SKM-1 (cell line): ENCODE data around the gene RGS14.
A peak's percentile ranks its signal among the peaks of the same experiment; 100 is the strongest.

Experiments
- DNase-seq: peaks from one replicate; lab custom pipeline; 2025; ENCODE audit not compliant: unreplicated experiment; lab: John Stamatoyannopoulos, UW

The RGS14 gene, protein sequence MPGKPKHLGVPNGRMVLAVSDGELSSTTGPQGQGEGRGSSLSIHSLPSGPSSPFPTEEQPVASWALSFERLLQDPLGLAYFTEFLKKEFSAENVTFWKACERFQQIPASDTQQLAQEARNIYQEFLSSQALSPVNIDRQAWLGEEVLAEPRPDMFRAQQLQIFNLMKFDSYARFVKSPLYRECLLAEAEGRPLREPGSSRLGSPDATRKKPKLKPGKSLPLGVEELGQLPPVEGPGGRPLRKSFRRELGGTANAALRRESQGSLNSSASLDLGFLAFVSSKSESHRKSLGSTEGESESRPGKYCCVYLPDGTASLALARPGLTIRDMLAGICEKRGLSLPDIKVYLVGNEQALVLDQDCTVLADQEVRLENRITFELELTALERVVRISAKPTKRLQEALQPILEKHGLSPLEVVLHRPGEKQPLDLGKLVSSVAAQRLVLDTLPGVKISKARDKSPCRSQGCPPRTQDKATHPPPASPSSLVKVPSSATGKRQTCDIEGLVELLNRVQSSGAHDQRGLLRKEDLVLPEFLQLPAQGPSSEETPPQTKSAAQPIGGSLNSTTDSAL

DNA sequence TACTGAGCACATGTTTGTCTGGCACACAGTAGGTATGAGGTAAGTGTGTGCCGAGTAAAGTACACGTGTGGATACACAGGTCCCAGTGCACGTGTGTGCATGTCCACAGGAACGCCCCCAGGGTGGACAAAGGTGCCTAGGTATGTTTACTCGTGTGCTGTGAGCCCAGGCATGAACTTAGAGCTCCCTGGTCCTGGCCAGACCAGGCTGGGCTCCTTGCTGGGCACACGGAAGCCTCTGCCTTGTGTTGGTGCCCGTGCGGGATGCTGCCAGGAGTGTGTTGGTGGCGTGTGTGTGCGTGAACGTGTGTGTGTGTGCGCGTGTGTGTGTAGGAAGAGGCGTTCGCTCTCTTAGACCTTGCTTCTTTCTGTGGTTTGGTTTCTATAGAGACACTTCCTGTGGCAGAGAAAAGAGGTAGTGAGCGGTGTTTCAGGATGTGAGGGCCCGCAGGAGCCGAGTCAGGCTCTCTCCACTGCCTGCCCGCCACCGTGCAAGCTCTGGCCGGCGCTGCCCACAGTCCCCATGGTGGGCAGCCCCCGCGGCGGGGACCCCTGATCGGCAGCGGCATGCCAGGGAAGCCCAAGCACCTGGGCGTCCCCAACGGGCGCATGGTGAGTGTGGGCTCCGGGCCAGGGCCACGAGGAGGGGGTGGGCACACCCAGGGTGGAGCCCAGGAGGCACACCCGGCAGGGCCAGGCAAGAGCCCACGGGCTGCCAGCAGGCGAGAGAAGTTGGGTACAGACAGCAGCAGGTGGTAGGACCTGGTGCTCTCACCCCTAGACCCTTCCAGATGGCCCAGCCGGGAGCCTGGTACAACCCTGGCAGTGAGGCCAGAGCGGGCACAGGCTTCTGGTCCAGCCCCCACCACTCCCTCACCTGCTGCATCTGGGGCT, at the start of gene RGS14:
TSS of gene RGS14 (plus strand) at position 466 of the 893 bp plus-strand sequence. CDS start at position 567, 101 bp downstream.
- DNase-seq: peak; percentile 93

DNA sequence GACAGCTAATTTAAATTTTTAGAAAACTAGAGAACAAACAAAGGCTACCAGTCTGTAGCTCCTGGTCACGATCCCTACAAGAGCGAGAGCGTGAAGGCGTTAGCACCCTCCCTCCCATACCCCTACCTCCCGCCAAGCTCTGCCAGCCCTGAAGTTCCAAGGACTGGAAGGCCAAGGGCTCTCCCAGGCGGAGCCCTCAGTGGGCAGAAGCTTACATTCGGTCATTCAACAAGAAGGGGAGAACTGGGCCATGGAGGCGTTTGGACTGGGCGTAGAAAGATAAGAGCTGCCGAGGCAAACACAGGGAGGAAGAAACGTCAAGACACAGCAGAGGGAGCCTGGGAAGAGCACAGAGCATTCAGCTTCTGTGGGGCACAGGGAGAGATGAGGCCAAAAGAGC, 49.0 kb upstream of the RGS14 start:
- no peak for DNase-seq

DNA sequence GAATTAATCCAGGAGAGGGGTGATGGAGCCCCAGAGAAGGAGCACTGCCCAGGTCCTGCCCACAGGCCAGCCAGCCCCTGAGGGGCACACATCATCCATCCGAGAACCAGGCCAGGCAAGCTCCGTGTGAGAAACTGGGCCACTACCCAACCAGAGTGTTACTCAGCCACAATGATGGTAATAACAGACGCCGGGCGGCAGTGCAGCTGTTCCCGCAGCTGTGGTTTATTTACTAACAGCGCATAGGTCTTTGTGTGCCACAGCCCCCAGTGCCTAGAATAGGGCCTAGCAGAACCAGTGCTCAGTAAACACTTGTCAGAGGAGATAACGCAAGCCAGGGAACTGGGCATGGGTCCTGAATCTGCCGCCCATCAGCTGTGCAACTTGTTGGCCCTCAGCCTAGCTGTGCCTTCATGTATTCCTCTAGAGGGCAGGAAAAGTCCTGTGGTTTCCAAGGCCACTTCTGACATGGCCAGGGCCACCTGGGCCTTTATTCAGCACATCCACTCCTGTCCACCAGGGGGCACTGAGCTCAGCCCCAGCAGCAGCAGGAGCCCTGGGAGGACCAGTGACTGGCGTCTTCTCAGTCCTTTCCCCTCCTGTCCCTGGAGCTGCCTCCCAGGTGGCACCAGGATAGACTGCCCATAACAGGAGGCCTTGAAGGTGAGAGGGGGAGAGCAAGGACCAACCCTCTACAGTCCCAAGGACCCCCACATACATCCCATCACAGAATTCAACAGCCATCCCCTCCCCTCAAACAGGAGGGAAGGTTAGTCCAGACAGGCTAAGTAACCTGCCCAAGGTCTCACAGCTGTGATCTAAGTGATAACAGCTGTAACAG, 48.2 kb upstream of the RGS14 start:
- DNase-seq: peak; percentile 29

DNA sequence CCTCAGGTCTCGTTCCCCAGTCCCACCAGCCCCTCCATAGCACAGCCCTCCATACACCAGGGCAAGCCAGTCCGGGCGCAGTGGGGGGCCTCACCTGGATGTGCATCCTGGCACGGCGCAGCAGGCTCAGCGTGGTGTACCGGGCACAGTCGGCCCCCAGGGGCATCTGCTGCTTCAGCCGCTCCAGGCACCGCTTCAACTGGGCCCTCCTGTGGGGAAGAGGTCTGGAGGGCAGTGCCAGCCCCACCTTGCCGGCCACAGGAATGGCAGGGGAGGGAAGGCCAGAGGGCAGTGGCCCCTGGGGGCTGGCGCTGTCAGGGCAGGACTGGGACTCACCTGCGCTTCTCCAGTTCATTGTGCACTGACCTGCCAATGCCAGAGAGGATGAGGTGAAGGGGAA, 47.4 kb upstream of the RGS14 start:
- no peak for DNase-seq

DNA sequence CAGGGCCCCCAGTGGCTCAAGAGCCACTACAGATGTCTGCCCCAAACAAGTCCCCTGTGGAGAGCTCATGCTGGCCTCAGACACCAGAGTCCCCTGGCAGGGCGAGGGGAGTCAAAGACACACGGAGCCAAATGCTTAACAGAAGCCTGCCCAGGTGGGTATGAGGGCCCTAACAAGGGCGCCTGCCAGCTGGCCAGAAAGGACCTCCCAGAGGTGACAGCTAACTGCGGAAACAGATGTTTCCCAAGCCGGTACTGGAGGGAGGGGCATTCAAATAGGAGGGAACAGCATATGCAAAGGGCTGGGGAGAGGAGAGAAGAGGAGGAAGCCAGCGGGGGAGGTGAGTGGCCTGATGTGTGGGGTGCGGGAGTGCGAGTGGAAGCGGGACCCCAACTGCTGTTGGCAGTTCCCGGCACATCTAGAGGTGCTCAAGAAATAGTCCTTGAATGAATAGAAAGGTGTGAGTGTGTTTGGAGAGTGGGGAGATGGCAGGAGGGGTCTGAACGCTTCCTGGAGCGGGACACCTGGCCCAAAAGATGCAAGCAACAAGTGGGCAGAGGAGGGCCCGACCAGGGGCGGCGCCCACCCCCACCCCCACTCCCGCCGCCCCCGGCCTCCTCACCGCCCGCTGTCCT, 46.9 kb upstream of the RGS14 start:
- DNase-seq: peak; percentile 30

DNA sequence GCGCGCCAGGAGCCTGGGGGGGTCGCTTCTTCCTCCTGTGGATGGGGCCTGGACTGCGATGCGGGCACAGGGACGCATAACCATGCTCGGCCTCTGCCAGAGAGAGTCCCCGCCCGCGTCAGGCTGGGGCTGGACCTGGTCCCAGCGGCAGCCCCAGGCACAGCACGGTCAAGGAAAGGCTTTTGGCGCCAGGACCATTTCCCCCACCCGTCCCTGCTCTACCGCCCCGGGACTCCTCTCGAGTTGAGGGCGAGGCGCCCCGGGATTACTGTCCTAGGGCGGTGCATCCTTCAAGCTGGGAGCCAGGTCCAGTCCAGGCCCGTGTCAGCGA, 46.4 kb upstream of the RGS14 start:
- DNase-seq: no peak

DNA sequence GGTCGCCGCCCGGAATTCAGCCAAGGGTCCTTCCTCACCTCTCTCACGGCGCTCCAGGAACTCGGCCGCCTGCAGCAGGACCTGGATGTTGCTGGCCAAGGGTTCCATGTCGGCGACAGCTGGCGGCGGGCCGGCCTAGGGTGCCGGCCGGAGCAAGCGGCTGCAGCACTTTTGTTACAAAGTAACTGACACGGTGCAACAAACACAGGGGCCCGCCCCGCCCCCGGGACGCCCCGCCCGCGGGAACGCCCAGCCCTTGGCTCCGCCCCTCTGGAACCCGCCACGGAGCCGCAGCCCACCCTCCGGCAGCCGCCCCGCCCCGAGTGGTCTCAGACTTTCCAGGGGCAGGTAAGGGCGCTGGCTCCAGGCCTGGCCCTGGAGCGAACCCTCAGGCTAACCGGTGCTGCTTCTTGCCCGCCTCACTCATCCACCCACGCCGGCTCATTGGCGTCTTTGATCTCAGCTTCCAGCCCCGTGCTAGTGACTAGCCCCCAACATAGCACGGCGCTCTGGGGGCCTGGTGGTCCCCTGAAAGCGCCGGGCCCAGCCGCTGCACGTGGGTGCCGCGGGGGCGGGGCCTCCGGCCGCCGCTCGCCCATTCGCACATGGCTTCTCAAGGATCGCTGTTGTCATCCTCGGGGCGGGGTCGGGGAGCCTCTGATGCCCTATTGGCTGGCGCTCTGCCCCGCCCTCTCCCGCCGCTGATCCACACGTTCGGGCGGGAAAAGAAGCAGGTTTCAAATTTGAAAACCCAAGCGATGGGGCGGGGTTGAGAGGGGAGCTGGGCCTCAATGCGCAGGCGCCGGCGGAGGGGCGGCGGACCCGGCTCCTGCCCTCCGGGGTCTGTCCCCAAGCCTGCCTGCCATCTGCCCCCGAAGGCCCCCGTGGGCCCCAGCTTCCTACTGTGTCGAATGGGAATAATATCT, 45.7 kb upstream of the RGS14 start, which contains the start of gene MXD3:
TSS of gene MXD3 (minus strand) at position 176 of the 926 bp plus-strand sequence. CDS start at position 108, 68 bp downstream.
- peak; percentile 89 for DNase-seq

DNA sequence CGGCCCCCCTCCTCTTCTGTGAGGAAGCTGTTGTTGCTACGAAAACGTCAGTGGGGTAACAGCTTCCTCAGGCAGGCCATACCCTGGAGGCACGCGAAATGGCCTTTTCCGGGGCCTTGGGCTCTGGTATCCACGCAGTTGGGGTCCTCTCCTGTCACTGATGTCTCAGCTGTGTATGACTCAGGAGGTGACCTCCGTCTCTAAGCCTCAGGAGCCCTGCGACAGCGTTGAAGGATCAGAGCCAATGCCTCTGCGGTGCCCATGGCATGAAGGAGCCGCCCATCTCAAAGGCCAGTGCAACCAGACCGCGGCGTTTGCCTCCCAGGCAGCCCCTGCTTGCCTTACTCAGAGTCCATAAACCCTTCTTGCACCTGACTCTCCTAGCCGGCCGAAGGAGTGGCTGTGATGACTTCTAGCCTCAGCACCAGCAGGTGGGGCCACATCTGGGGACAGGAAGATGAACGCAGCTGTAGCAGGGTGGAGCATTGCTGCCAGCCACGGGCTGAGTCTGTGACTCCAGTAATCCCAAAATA, 45.0 kb upstream of the RGS14 start:
- no peak for DNase-seq

DNA sequence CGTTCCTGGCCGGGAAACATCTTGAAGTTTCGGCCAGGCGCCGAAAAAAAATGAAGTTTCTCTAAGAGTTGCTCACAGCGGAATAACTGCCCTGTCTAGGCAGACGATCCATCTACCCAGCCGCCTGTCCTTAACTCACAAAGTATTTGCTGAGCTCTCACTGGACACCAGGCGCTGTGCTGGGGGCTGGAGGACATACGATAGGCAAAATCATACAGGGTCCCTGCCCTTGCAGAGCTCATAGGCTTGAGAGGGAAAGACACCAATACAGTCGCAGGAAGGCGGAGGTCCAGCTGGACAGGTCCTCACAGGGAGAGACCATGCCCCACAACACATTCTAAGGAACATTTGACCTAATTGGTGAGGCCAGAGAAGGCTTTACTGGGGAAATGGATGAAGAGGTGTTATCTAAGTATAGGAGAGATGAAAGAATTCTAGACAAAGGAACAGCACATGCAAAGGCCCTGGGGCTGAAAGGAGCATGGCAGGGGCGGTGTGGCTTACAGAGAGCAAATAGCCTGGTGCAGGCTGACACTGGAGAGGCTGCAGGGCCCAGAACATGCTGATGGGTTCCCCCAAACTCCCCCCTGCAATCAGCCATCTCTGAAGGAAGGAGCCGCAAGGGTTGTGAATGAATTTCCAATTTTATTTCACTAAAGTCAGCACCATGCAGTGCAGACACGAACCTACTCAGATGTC, 44.0 kb upstream of the RGS14 start:
- no peak for DNase-seq

DNA sequence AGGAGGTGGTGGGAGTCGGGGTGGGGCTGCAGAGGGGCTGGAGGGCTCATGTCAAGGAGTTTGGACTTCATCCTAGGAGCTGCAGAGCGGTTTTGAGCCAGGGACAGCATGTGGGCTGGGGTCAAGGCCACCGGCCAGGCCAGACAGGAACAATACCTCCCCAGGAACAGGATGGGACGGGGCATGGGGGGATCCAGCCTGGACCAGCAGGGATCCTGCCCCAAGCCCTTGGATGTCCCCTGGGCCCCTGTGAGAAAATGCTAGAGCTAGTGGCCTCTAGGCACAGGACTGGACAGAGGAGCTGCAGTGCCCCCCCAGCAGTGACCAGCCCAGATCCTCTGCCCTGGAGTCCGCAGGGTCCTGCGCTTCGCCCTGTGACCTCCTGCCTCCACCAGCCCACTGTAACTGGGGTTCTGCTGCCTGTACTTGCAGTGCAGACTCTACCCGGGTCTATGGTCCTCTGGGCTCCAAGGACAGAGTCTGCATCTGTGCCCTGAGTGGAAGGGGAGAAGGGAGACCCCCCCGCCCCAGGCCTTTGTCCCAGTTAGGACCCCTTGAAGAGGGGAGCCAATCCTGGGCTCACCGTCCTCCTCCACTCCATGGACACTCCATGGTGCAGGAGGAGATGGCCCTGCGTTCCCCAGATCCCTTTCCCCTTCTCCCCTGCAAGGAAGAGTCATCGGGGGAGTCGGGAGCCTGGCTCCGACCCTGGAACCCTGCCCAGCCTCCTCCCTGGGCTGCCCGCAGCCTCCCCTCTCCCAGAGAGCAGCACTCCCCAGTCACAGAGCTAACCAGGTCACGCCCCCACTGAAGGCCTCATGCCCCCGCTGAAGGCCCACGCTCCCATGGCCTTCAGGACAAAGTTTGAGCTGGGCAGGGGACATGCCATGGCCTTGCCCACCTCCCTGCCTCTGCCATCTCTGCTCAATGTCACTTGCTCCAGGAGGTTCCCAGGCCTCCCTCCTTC, 43.1 kb upstream of the RGS14 start:
- DNase-seq: no peak

DNA sequence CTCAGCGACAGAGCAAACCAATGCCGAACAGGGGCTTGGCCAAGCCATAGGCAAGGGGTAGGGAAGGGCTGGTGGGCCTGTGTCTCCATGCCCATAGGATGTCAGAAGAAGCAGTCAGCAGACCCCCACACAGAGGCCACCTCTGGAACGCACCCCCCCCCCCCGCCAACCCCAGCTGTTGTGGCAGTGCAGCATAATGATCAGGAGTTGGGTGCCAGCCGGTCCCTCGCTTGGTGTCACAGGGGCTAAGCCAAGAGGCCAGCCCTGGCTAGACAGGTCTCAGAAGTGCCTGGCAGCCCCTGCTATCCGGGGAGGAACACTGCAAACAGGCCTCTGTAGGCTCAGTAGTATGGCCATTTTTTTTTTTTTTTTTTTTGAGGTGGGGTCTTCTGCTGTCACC, 42.3 kb upstream of the RGS14 start:
- no peak for DNase-seq

DNA sequence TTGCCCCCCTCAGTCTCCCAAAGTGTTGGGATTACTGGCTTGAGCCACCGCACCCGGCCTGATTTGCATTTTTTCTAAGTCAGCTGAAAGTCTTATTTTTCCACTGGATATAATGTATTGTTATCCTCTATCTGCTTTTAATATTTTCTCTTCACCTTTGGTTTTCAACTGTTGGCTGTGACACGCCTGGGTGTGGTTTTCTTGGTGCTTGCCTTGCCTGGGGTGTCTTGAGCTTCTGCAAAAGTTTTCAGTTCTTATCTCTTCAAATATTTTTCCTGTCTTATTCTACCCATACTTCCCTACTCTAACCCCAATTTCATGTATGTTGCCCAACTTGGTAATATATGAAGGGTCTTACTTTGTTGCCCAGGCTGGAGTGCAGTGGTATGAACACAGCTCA, 41.7 kb upstream of the RGS14 start:
- no peak for DNase-seq

DNA sequence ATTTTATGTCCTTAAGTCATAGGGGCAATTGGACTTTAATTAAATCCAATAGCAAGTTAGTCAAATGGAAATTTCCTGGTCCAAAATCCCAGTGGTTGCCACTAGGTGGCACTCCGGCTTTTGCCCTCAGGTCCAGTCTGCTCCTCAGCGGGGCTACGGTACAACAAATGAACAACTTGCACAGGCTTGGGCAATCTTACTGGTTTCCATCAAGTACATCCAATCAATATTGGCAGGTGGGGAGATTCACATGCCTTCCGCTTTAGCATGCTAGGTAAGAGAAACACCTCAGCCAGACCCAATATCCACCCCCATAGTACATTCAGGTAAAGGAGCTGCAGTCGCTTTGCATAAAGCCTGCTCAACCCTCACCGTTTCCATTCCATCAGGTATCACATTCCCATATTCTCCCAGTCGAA, 39.8 kb upstream of the RGS14 start:
- peak; percentile 62 for DNase-seq

DNA sequence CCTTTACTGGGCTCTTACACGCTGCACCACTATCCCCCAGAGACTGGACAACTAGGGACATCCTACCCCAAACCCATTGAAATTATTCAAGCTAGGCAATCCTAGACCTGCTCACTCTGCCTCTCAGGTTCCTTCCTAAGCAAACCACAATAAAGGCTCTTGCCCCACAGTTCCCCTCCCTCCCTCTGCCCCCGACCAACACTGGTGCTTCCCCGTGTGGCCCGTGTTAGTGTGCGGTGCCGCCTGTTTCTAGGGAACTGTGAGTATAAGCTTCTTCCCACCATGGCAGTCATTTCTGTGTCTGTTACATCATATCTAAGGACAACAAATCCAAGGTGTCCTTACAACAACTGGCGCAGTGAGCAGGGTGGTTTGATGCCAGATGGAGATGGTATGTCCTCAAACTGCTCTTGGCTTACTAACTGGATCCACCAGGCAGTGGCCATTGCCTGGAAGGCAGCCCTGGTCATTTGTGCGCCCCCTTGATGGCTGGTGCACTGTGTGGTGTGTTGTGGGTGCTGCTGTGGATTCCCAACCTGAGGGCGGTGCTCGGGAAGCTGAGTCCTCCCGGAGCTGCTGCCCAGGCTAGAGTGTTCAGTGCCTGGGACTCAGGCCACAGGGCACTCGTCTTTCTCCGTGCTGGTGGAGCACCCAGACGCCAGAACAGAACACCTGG, 37.7 kb upstream of the RGS14 start:
- DNase-seq: no peak

DNA sequence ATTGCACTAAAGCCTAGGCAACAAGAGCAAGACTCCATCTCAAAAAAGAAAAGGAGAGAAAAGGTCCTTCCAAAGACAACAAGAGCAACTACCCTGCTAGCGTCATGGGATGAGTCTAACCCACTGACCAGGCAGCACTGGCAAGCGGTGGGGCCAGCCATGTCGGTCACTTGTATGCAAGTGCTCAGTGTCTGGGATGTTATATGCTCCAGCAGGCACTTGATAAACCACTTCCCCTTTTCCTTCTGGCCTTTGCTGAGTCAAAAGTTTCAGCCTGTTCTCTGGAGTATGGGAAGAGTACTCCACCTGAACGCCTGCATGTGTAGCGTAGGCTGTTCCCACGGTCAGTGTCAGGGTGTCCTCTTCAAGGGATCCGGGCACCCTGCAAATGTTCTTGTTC, 36.8 kb upstream of the RGS14 start:
- peak; percentile 64 for DNase-seq

DNA sequence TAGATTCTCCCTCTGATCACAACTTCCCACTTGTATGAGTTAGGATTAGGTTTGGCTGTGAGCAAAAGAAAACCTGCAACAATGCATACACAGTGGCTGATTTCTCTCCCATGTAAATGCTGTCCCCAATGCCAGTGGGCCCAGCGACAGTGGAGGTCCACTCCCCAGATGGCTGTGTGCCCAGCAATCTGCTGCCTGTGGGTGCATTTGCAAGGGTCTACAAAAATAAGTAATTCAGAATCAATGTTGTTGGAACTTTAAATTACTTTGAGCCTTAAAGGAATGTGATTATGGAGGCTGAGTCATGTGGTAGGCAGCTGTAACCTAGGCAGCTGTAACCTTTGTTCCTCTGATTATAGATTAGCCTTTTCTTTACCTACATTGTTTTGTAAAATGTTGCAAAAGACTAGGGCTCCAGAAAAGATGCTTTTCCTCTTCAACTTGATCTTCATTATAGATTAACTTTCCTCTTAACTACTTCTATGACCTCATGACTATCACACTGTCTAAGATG, 31.8 kb upstream of the RGS14 start:
- no peak for DNase-seq
